Ovary (tissue), 9 donors: ENCODE measurements around the gene COX6B2. TPM values are rescaled to one million over a fixed set of nuclear protein-coding genes. Genes with fewer than 3 reads are reported as not detected.

ENCODE experiments used
- DNase-seq, 5 donors: peaks; one replicate each; pipeline ENCODE4 v3.0.0-alpha.2; 2019 to 2020
- H3K27ac ChIP-seq, 2 donors: fragments of 200-600 bp; one replicate each; pipeline versions ENCODE4 v1.5.1 to v1.8.0; 2019 to 2022
- H3K27me3 ChIP-seq: fragments of 200-600 bp; one replicate; pipeline ENCODE4 v1.8.0; 2022
- H3K36me3 ChIP-seq: fragments of 200-600 bp; sonication (generic); one replicate; pipeline ENCODE4 v1.5.1; 2019
- H3K4me1 ChIP-seq: one replicate; pipeline ENCODE4 v1.8.1; 2013; ENCODE audit warnings: mild to moderate bottlenecking, moderate library complexity; ENCODE audit not compliant: insufficient read depth
- H3K4me3 ChIP-seq: fragments of 200-600 bp; sonication (generic); one replicate; pipeline ENCODE4 v1.5.1; 2017
- H3K9me3 ChIP-seq, 2 donors: fragments of 200-600 bp in 1 of 2; sonication (generic) in 1 of 2; one replicate each; pipeline versions ENCODE4 v1.5.1 to v1.8.1; 2013 to 2019; ENCODE audit warnings: mild to moderate bottlenecking in 1 of 2, moderate library complexity in 1 of 2
- CTCF ChIP-seq, 3 donors: fragments of 450-650 bp in 2 of 3; fragments of 200-600 bp in 1 of 3; IDR thresholded peaks; one replicate each; pipeline versions ENCODE4 v1.5.1 to v1.8.0; 2016 to 2022; ENCODE audit warnings: antibody characterized with exemption in 3 of 3, mild to moderate bottlenecking in 1 of 3
- EP300 ChIP-seq: sonication (generic); formaldehyde crosslinking; IDR thresholded peaks from one replicate; pipeline ENCODE4 v1.6.1; 2017; ENCODE audit warnings: antibody characterized with exemption
- POLR2A ChIP-seq: fragments of 450-650 bp; IDR thresholded peaks from one replicate; pipeline ENCODE4 v1.6.1; 2017; ENCODE audit warnings: antibody characterized with exemption, mild to moderate bottlenecking, moderate library complexity
- WGBS, 3 donors: extraction: QIAGEN DNeasy Blood & Tissue Kit in 1 of 3; methylation state at CpG; one replicate each; pipeline versions ENCODE4 v1.1.5 to v1.1.7; 2013 to 2017; 5-methylcytosine and 5-hydroxymethylcytosine counted together
- intact Hi-C, 4 donors: fragments of 100-400 bp; cut with DNase I; formaldehyde crosslinking; loops; one replicate each; pipeline versions ENCODE4 v1.11.0 to v1.15.1; 2022 to 2023
- polyA plus RNA-seq, 2 donors: library from polyadenylated mRNA; stranded (reverse); fragments of 200-250 nt in 1 of 2; fragments of 350-450 nt in 1 of 2; fragmentation: Illumina TruSeq in 1 of 2; extraction: RNeasy Lipid Tissue Mini Kit (QIAGEN cat#74804) in 1 of 2; gene quantifications; one replicate each; pipeline ENCODE4 v1.2.3, GENCODE V29; 2013 to 2014
- total RNA-seq, 7 donors: library from RNA; depleted of rRNA in 2 of 7; stranded (reverse); fragments of >200 nt in 2 of 7; fragmentation: NEBNext Ultra II Directional in 3 of 7; extraction: Animal tissue kit (Norgen Biotek cat#: 25700) in 3 of 7; gene quantifications; one replicate each; pipeline versions ENCODE4 v1.1.0 to v1.2.4, GENCODE V29; 2016 to 2023
- donor health status: DM: no; HTN: no; CAD: no; lungs with moderate emphysema.
- donor health status: DM: no; HTN: no; CAD: no.
- donor health status: Bipolar disorder and iron deficiency.
- donor health status: DM: yes; HTN: yes; CAD: no.
- donor health status: DM: no; HTN: no; CAD: no.
- donor health status: DM: yes; HTN: yes; CAD: no.

COX6B2 gene
- total and polyA plus RNA-seq, 9 donors, result 0.10 to 1.5 (median 0.36) TPM; not detected in 2

- no peaks in the 10 kb centered on the region for H3K36me3 ChIP-seq
- H3K4me3 ChIP-seq, result no peak overlapping the region
- no peaks in the 10 kb centered on the region for H3K27me3 ChIP-seq
- no peak overlapping the region for H3K27ac ChIP-seq
- no peaks in the 10 kb centered on the region for H3K9me3 ChIP-seq
- H3K4me1 ChIP-seq, result peaks cover 4% of the 10 kb centered on the region
- no peak for DNase-seq
- intact Hi-C loops, result no loop called here
- TF ChIP-seq EP300 (no peak), POLR2A (no peak), CTCF (IDR thresholded peaks at IDR 0.05) (no peak)
- 76 to 90% (median 79%) methylated on average over 7 of the region's 7 CpGs for WGBS, 3 donors
These were observed 44.0 kb downstream of the COX6B2 start for GRCh38 chr19:55310498-55310897.

- Histone ChIP-seq H3K36me3 (no peaks in the 10 kb centered on the region), H3K4me3 (no peak overlapping the region), H3K9me3 (no peaks in the 10 kb centered on the region), H3K27me3 (no peaks in the 10 kb centered on the region), H3K27ac (no peak overlapping the region), H3K4me1 (peaks cover 4% of the 10 kb centered on the region)
- WGBS, 3 donors, result 90 to 93% (median 90%) methylated on average over 5 of the region's 5 CpGs
- no peak for DNase-seq
- TF ChIP-seq CTCF (IDR thresholded peaks at IDR 0.05), result no peak
- intact Hi-C loops, result loop anchor here in 2 of 4 donors (10.0 kb wide), 2 partner anchors 75 to 195 kb away; partner anchors contain the start of genes RPL28 (in 1 of the 2) and TMEM238 (in 1 of the 2)
These were observed 45.1 kb downstream of the COX6B2 start for GRCh38 chr19:55309448-55309847.

GRCh38 chr19:55308281-55308680 lies 46.2 kb downstream of the COX6B2 start:
- Histone ChIP-seq H3K4me3 (no peak overlapping the region), H3K36me3 (no peaks in the 10 kb centered on the region)
- intact Hi-C loops, result loop anchor here in 2 of 4 donors (10.0 kb wide), 2 partner anchors 77 to 197 kb away; partner anchors contain the start of genes RPL28 (in 1 of the 2) and TMEM238 (in 1 of the 2)

GRCh38 chr19:55306712-55307111 lies 47.8 kb downstream of the COX6B2 start:
- no peak for DNase-seq
- no peaks in the 10 kb centered on the region for H3K4me1 ChIP-seq
- no peak overlapping the region for H3K4me3 ChIP-seq
- intact Hi-C loops, result loop anchor here in 2 of 4 donors (10.0 kb wide), 2 partner anchors 78 to 198 kb away; partner anchors contain the start of genes RPL28 (in 1 of the 2) and TMEM238 (in 1 of the 2)
- H3K27ac ChIP-seq, result no peak overlapping the region
- 78 to 87% (median 83%) methylated on average over 3 of the region's 3 CpGs for whole genome bisulfite sequencing, 3 donors
- H3K9me3 ChIP-seq, result no peaks in the 10 kb centered on the region
- no peaks in the 10 kb centered on the region for H3K27me3 ChIP-seq
- no peaks in the 10 kb centered on the region for H3K36me3 ChIP-seq
- TF ChIP-seq CTCF (IDR thresholded peaks at IDR 0.05), result no peak
- no peak for TF ChIP-seq POLR2A
- no peak for TF ChIP-seq EP300

More at GRCh38 chr19:55308281-55308680, 46.2 kb downstream of the COX6B2 start:
- H3K27me3 ChIP-seq, result no peaks in the 10 kb centered on the region
- DNase-seq, result no peak
- H3K27ac ChIP-seq, result no peak overlapping the region
- TF ChIP-seq POLR2A (no peak), CTCF (IDR thresholded peaks at IDR 0.05) (no peak), EP300 (no peak)
- H3K4me1 ChIP-seq, result peaks cover 4% of the 10 kb centered on the region
- WGBS, 3 donors, result 90 to 93% (median 92%) methylated on average over 10 to 11 of the region's 11 CpGs
- no peaks in the 10 kb centered on the region for H3K9me3 ChIP-seq
